Omental fat pad (tissue), 4 donors: ENCODE measurements around the gene KRTAP3-3. TPM values are rescaled to one million over a fixed set of nuclear protein-coding genes. Genes with fewer than 3 reads are reported as not detected.
"Not testable (repeated sequence)": the region's sequence is repeated elsewhere in the genome, so short reads cannot be mapped to it uniquely, and the experiment has no call there.

ENCODE experiments used
- ATAC-seq: fragments of 150-250 bp; one replicate; pipeline ENCODE4 v1.9.1; 2016; ENCODE audit warnings: mild to moderate bottlenecking, moderate library complexity; ENCODE audit not compliant: low FRiP score
- DNase-seq: peaks from one replicate; pipeline ENCODE4 v3.0.0-alpha.2; 2019; ENCODE audit warnings: low spot score
- total RNA-seq, 4 donors: library from RNA; depleted of rRNA; stranded (reverse); fragments of >200 nt; gene quantifications; one replicate each; pipeline ENCODE4 v1.1.0, GENCODE V29; 2016
- TF ChIP-seq, protein P1 (sequence below), 3 donors: fragments of 450-650 bp; IDR thresholded peaks; one replicate each; pipeline ENCODE4 v1.5.1; 2016 to 2017; ENCODE audit warnings: antibody characterized with exemption in 3 of 3, mild to moderate bottlenecking in 3 of 3, moderate library complexity in 2 of 3

Gene KRTAP3-3
- not detected for total RNA-seq

DNA sequence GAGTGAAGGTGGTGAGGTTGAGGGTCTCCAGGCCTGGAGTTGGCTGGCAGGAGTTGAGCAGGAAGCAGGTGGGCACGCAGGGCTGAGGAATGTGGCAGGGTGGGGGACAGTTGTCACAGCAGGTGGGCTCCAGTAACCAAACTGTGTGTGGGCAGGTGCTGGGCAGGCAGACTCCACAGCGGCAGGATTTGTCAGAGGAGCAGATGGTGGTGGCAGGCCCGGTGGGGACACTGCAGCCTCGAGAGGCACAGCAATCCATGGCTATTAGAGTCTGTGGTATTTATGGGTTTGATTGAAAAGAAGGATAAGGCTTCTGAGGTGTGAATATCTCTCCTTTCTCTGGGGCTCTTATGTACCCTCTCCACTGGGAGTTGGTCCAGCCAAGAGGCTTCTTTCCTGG, at the start of gene KRTAP3-3:
KRTAP3-3 (minus strand) TSS at position 326 of the 400 bp plus-strand sequence; CDS start at position 259, 67 bp downstream.
- ATAC-seq (no peak), DNase-seq (no peak)

DNA sequence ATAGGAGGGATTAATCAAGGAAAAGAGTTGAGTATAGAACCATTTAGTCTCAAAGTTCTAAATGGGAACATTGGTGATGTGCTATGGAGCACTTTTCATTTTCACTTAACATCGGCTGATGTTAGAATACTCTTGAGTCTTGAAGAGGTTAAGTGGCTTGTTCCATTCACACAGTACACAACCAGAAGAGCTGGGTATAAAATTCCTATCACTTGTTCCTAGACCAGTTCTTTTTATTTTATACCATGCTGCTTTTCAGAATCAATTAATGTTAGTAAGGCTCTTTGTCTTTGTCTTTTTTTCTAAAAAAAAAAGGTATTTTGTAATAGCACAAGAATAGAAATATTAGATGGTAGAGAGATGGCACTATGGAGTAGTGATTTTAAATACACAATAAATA, 49.0 kb upstream of the KRTAP3-3 start:
- ATAC-seq (no peak), DNase-seq (no peak)
- TF ChIP-seq, protein P1, sequence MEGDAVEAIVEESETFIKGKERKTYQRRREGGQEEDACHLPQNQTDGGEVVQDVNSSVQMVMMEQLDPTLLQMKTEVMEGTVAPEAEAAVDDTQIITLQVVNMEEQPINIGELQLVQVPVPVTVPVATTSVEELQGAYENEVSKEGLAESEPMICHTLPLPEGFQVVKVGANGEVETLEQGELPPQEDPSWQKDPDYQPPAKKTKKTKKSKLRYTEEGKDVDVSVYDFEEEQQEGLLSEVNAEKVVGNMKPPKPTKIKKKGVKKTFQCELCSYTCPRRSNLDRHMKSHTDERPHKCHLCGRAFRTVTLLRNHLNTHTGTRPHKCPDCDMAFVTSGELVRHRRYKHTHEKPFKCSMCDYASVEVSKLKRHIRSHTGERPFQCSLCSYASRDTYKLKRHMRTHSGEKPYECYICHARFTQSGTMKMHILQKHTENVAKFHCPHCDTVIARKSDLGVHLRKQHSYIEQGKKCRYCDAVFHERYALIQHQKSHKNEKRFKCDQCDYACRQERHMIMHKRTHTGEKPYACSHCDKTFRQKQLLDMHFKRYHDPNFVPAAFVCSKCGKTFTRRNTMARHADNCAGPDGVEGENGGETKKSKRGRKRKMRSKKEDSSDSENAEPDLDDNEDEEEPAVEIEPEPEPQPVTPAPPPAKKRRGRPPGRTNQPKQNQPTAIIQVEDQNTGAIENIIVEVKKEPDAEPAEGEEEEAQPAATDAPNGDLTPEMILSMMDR (IDR thresholded peaks at IDR 0.05) = no peak

More for the DNA sequence above, at the start of gene KRTAP3-3:
- TF ChIP-seq, protein P1 (IDR thresholded peaks at IDR 0.05) = no peak

DNA sequence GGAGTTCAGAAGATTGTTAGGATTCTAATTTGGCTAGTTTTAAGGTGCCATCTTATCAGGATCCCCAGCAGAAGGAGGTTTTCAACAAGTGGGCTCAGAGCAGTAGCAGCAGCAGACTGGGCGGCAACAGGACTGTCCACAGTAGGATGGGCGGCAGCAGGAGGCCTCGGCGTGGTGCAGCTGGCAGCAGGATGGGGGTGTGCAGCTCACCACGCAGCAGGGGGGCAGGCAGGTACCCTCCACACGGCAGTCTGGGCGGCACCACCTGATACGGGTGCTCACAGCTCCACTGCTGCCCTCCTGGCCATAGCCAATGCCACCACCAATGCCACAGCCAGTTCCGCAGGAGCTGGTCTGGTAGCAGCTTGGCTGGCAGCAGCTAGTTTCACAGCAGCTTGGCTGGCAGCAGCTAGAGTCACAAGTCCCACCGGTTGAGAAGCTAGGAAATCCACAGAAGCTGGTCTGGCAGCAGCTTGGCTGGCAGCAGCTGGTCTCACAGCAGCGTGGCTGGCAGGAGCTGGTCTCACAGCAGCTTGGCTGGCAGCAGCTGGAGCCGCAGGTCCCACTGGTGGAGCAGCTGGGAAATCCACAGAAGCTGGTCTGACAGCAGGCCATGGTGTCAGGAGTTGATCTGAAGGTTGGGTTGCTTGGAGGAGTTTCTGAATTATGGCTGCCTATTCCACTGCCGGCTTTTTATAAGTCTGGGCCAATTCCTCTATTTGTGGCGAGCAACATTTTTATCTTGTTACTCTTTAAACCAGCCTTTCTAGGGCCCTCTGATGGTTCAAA, 47.0 kb upstream of the KRTAP3-3 start, which contains the start of gene KRTAP1-1:
KRTAP1-1 (minus strand) TSS at position 668 of the 789 bp plus-strand sequence; CDS start at position 615, 53 bp downstream.
- DNase-seq = not testable (repeated sequence)

DNA sequence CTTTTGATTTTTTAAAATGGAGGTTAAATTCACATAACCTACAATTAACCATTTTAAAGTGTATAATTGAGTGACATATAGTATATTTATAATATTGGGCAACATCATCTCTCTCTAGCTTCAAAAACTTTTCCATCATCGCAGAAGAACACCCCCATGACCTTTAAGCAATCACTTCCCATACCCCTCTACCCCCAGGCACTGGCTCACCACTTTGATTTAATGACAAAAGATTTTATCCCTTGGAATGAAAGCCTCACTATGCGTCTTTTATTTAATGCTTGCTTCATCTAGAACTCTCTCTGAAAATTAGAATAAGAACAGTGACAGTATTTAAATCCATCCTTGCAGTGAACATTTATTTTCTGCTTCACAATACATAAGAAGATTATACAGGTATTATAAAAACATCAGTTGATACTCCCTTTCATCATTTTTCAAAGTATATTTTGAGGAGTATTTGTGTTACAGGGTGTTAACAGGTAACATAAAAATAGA, 43.9 kb upstream of the KRTAP3-3 start:
- DNase-seq = no peak
- ATAC-seq = no peak
- TF ChIP-seq, protein P1 (IDR thresholded peaks at IDR 0.05) = no peak

More for the DNA sequence above, 47.0 kb upstream of the KRTAP3-3 start, which contains the start of gene KRTAP1-1:
- ATAC-seq = not testable (repeated sequence)

DNA sequence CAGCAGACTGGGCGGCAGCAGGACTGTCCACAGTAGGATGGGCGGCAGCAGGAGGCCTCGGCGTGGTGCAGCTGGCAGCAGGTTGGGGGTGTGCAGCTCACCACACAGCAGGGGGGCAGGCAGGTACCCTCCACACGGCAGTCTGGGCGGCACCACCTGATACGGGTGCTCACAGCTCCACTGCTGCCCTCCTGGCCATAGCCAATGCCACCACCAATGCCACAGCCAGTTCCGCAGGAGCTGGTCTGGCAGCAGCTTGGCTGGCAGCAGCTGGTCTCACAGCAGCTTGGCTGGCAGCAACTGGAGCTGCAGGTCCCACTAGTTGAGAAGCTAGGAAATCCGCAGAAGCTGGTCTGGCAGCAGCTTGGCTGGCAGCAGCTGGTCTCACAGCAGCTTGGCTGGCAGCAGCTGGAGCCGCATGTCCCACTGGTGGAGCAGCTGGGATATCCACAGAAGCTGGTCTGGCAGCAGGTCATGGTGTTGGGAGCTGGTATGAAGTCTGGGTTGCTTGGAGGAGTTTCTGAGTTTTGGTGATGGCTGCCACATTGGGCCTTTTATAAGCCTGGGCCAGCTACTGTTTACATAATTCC, 40.5 kb upstream of the KRTAP3-3 start, which contains the start of gene KRTAP1-3:
KRTAP1-3 (minus strand) TSS at position 529 of the 590 bp plus-strand sequence; CDS start at position 476, 53 bp downstream.
- DNase-seq = not testable (repeated sequence)

DNA sequence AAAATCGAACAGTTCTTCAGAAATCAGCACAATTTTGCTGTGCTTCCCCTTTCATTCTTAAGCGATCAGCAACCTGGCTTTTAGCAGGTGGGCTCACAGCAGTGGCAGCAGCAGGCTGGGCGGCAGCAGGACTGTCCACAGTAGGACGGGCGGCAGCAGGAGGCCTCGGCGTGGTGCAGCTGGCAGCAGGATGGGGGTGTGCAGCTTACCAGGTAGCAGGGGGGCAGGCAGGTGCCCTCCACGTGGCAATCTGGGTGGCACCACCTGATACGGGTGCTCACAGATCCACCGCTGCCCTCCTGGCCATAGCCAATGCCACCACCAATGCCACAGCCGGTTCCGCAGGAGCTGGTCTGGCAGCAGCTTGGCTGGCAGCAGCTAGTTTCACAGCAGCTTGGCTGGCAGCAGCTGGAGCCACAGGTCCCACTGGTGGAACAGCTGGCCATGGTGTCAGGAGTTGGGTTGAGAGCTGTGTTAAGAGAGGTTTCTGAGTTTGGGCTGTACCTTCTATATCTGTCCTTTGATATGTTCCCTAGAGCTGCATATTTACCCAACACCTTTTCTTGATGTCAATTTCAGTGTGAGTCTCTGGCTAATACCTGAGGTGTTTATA, 35.8 kb upstream of the KRTAP3-3 start, which contains the start of gene KRTAP1-4:
KRTAP1-4 (minus strand) TSS at position 563 of the 613 bp plus-strand sequence; CDS start at position 446, 117 bp downstream.
- TF ChIP-seq, protein P1 (IDR thresholded peaks at IDR 0.05) = no peak
- no peak for ATAC-seq

More for the DNA sequence above, 40.5 kb upstream of the KRTAP3-3 start, which contains the start of gene KRTAP1-3:
- not testable (repeated sequence) for ATAC-seq

DNA sequence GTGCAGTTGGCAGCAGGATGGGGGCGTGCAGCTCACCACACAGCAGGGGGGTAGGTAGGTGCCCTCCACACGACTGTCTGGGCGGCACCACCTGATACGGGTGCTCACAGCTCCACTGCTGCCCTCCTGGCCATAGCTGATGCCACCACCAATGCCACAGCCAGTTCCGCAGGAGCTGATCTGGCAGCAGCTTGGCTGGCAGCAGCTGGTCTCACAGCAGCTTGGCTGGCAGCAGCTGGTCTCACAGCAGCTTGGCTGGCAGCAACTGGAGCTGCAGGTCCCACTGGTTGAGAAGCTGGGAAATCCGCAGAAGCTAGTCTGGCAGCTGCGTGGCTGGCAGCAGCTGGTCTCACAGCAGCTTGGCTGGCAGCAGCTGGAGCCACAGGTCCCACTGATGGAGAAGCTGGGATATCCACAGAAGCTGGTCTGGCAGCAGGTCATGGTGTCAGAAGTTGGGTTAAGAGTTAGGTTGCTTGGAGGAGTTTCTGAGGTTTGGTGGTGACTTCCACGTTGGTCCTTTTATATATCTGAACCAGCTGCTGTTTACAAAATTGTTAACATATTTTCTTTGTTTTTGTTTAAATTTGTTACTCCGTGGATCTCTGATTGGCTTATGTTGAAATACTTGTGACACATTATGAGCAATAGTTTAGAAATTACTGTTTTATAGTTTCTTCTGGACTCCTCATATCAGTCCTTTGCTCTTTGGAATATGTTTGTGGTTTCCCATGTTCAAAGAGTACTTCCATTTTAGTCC, 32.9 kb upstream of the KRTAP3-3 start, which contains the start of gene KRTAP1-5:
KRTAP1-5 (minus strand) TSS at position 494 of the 757 bp plus-strand sequence; CDS start at position 441, 53 bp downstream.
- DNase-seq = no peak

More for the DNA sequence above, 35.8 kb upstream of the KRTAP3-3 start, which contains the start of gene KRTAP1-4:
- DNase-seq = no peak

More for the DNA sequence above, 32.9 kb upstream of the KRTAP3-3 start, which contains the start of gene KRTAP1-5:
- ATAC-seq = no peak
- TF ChIP-seq, protein P1 (IDR thresholded peaks at IDR 0.05) = no peak
